PC-3 (cell line): ENCODE results near the gene STAB2.

Experiments used
- CTCF ChIP-seq: fragments of 300-600 bp; sonication (generic); conservative IDR thresholded peaks from 2 replicates; pipeline ENCODE4 v1.5.1; 2017; ENCODE audit warnings: antibody characterized with exemption, low read depth, mild to moderate bottlenecking, low read length
- EZH2 ChIP-seq: fragments of 300-600 bp; sonication (generic); IDR thresholded peaks from one replicate; pipeline ENCODE4 v1.6.1; 2017; ENCODE audit warnings: antibody characterized with exemption, mild to moderate bottlenecking, low read length; ENCODE audit not compliant: unreplicated experiment
- EZH2phosphoT487 ChIP-seq: fragments of 300-600 bp; sonication (generic); IDR thresholded peaks from 2 replicates; pipeline ENCODE4 v1.6.1; 2018; ENCODE audit warnings: mild to moderate bottlenecking, antibody characterized with exemption, low read length, borderline replicate concordance

DNA sequence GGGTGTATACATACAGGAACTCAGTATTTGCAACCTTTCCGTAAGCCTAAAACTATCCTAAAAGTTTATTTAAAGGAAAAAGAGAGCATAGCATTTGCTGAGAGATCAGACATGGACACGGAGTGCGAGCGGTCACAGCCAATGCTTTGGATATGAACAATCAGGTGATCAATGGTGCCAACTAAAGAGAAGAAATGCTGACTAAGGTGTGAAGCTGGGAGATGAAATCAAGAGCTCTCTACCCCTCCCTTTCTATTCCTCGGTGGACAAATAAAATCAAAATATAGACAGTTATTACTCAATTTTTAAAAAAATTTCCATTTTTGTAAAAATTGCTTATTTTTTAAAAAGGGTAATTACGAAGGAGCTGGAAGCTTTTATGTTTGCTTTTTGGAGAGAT is 224.7 kb downstream of the STAB2 start:
- TF ChIP-seq EZH2 (no peak), CTCF (no peak), EZH2phosphoT487 (no peak)
